Right kidney (tissue), 1 donor: ENCODE results near the gene RIC1.
A peak's percentile ranks its signal among the peaks of the same experiment; 100 is the strongest.
"Not testable (repeated sequence)": the region's sequence is repeated elsewhere in the genome, so short reads cannot be mapped to it uniquely, and the experiment has no call there.

Source experiments
- DNase-seq: peaks from one replicate; pipeline ENCODE4 v3.0.0-alpha.2; 2016

The RIC1 gene

DNA sequence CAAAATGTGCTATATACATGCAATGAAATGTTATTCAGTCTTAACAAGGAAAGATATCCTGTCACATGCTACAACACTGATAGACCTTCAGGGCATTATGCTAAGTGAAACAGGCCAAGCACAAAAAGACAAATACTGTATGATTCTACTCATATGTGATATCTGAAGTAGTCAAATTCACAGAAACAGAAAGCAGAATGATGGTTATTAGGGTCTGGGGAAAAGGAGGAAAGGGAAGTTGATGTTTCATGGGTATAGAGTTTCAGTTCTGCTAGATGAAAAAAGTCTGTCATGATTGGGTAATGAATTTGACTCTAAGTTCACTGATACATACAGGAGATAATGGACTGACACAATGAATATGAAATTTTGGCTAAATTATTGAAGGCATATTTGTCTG, 11.2 kb upstream of the RIC1 start:
- no peak for DNase-seq

GRCh38 chr9:5620494-5620893, 8.4 kb upstream of the RIC1 start:
- DNase-seq, result no peak

- DNase-seq, result no peak
Observed at GRCh38 chr9:5621327-5621726, 7.6 kb upstream of the RIC1 start.

GRCh38 chr9:5622016-5622415, 6.9 kb upstream of the RIC1 start:
- no peak for DNase-seq

DNA sequence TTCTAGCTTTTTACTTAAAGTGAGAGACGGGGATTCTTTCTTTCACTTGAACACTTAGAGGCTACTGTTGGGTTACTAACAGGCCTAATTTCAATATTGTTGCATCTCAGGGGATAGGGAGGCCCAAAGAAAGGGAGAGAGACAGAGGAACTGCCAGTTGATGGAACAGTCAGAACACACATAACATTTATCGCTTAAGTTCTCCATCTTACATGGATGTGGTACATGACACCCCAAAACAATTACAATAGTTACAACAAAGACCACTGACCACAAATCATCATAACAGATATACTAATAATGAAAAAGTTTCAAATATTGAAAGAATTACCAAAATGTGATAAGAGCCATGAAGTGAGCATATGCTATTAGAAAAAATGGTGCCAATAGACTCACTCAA, 4.3 kb upstream of the RIC1 start:
- DNase-seq, result no peak

- peak; percentile 21 for DNase-seq
Observed at GRCh38 chr9:5626727-5627634, 1.9 kb upstream of the RIC1 start.

- DNase-seq, result peak; percentile 5
Observed at GRCh38 chr9:5627686-5628085, 1.2 kb upstream of the RIC1 start.

GRCh38 chr9:5628183-5628529, 751 bp upstream of the RIC1 start:
- DNase-seq, result no peak

DNA sequence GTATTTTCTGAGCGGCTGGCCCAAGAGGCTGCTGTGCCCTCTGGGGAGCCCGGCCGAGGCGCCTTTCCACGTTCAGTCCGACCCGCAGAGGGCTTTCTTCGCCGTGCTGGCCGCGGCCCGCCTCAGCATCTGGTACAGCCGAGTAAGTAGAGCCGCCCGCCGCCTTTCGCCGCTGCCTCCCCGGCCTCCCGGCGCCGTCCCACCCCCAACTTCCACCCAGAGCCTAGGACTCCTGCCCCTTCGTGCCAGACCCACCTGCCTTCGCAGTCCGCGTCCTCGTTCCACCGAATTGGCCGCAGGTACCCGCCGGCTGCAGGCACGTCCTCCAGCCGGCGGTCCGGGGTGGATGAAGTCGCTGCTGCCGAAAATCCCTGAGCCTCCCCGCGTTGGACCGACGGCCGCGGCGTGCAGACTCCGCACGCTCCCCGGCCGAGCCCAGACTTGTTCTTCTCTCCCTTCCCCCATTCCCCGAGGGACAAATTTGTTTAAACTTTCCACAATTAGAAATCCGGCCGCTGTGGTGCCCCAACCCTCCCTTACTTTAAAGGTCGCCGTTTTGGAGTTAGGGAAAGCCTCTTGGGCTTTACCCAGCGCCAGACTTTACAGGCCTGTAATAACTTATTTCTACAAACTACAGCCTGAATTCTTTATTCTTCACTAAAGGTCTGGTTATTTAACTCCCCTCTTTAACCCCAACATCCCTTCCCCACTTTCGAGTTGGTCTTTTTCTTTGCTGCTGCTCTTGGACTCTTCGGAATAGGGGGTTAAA, 589 bp downstream of the RIC1 start:
- peak; percentile 86 for DNase-seq

DNA sequence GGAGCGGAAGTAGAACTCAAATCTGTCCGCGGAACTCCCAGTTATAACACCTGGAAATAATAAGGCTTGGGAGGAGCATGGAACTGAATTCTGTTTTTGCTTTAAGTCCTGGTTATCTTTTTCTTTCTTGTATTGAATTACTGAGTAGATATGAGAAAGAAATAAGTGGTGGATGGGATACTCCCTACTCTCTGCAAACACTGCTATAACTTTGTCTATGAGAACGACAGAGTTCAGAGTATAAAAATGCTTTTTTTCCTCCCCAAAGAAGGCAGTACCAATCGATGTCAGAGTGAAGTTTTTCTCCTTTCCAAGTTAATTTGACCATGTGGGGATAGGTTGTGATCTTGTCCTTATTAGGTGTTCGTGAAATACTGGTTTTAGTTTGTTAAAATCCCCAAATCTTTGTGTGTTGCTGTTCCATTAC, 1.2 kb downstream of the RIC1 start:
- no peak for DNase-seq

- DNase-seq, result no peak
Observed at GRCh38 chr9:5631026-5631425, 2.1 kb downstream of the RIC1 start.

GRCh38 chr9:5632540-5632939, 3.6 kb downstream of the RIC1 start:
- no peak for DNase-seq

DNA sequence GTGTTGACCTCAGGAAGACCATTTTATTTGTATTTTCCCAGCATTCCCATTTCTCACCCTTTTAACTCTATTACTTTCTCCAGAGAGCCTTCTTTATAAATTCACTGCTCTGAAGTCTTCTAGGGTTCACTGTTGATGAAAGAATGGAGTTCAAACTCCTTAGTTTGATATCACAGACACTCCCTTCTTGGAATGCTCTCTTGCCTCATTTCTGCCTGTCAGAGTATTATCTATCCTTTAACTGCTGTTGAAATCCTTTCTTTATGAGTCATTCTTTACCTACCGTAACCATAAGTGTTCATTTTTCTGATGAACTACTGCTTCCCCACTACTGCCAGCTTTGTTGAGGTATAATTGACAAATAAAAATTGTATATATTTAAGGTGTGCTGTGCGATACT, 4.3 kb downstream of the RIC1 start:
- DNase-seq, result no peak

GRCh38 chr9:5635390-5635789, 6.5 kb downstream of the RIC1 start:
- no peak for DNase-seq

GRCh38 chr9:5639816-5640215, 10.9 kb downstream of the RIC1 start:
- DNase-seq, result no peak

- DNase-seq, result no peak
Observed at GRCh38 chr9:5642170-5642569, 13.3 kb downstream of the RIC1 start.

GRCh38 chr9:5643005-5643624, 14.2 kb downstream of the RIC1 start:
- DNase-seq, result no peak

DNA sequence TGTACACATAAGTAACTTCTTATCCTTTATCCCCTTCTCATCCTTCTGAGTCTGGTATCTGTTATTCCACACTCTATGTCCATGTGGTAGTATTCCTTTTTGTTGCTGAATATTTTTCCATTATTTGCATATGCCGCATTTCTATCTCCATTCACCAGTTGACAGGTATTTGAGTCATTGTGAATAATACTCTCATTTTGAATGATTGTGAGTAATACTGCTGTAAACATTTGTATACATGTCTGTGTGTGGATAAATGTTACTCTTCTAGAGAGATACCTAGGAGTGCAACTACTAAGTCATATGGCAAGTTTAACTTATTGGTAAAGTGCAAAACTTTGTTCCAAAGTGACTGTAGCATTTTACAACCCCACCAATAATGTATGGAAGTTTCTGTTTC, 15.6 kb downstream of the RIC1 start:
- DNase-seq, result no peak

DNA sequence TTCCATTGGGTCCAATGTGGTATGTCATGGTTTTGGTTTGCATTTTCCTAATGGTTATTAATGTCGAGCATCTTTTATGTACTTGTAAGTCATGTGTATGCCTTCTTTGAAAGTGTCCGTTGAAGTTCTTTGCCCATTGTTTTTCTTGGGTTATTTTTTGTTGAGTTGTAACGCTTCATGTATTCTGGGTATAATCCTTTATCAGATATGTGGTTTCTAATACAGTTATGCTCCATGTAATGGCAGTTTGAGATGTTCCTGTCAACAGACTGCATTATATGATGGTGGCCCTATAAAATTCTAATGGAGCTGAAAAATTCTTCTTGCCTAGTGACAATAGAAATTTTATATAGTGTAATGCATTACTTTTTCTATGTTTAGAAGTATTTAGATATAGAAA, 17.2 kb downstream of the RIC1 start:
- no peak for DNase-seq

DNA sequence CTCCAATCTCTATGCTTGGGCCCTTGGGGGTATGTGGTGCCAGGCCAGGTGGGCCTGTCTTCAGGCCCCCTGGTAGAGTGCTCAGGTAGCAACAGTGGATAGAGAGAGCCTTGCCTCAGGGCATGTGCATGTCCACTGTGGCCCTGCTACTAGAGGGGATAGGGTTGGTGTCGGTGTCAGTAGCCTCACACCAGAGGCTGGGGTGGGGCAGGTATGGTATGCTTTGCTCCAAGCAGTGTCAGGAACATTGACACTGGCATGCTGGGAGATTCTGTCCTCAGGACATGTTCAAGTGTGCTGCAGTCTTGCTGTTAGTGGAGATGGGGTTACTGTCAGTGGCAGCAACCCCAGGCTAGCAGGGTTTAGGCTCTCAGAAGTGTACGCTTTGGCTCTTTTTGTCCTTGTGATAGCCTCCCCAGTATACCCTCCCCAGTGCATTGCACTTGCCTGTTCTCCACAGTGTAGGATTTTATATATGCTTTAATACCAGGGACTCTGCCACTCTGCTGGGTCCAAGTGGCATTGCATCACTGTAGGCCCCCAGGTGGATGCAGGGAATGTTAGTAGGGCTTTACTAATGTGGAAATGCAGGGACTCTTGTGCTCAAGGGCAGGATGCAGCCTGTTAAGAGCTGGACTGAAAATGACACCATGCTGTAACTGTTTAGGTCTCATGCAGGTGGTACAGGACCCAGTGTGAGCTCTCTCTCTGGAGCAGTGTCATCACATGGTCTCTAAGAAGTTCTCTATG, 21.6 kb downstream of the RIC1 start:
- no peak for DNase-seq

- DNase-seq, result no peak
Observed at GRCh38 chr9:5651246-5651645, 22.3 kb downstream of the RIC1 start.

GRCh38 chr9:5652821-5653220, 23.9 kb downstream of the RIC1 start:
- DNase-seq, result no peak

DNA sequence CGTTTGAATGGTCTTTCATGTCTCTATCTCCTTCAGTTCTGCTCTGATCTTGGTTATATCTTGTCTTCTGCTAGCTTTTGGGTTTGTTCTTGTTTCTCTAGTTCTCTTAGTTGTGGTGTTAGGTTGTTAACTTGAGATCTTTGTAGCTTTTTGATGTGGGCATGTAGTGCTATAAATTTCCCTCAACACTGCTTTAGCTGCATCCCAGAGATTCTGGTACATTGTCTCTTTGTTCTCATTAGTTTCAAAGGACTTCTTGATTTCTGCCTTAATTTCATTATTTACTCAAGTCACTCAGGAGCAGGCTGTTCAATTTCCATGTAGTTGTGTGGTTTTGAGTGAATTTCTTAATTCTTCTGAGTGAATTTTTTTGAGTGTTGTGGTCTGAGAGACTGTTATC, 33.9 kb downstream of the RIC1 start:
- DNase-seq, result not testable (repeated sequence)
